Hepatocyte (in vitro differentiated cells): ENCODE data around the gene STXBP1. TPM values are rescaled to one million over a fixed set of nuclear protein-coding genes. Genes with fewer than 3 reads are reported as not detected.
A peak's percentile ranks its signal among the peaks of the same experiment; 100 is the strongest.

Experiments
- DNase-seq: peaks from one replicate; pipeline ENCODE4 v3.0.0-alpha.2; 2016; ENCODE audit warnings: low spot score
- H2AFZ ChIP-seq: fragments of 200-600 bp; sonication (generic); 2 replicates; pipeline ENCODE4 v1.6.0; 2016; ENCODE audit warnings: antibody characterized with exemption, mild to moderate bottlenecking
- H3K27ac ChIP-seq: fragments of 200-600 bp; sonication (generic); 2 replicates; pipeline ENCODE4 v1.5.1; 2016; ENCODE audit warnings: mild to moderate bottlenecking
- H3K27me3 ChIP-seq: fragments of 200-600 bp; sonication (generic); 2 replicates; pipeline ENCODE4 v1.6.1; 2016
- H3K36me3 ChIP-seq: fragments of 200-600 bp; sonication (generic); replicated peaks from 2 replicates; pipeline ENCODE4 v1.5.1; 2016; ENCODE audit warnings: low read depth; ENCODE audit not compliant: insufficient read depth
- H3K4me1 ChIP-seq: fragments of 200-600 bp; sonication (generic); 2 replicates; pipeline ENCODE4 v1.5.1; 2016; ENCODE audit warnings: mild to moderate bottlenecking, moderate library complexity; ENCODE audit not compliant: insufficient read depth
- H3K4me2 ChIP-seq: fragments of 200-600 bp; sonication (generic); 2 replicates; pipeline ENCODE4 v1.6.0; 2016
- H3K4me3 ChIP-seq: fragments of 200-600 bp; sonication (generic); 2 replicates; pipeline ENCODE4 v1.5.1; 2016; ENCODE audit warnings: mild to moderate bottlenecking
- H3K79me2 ChIP-seq: fragments of 200-600 bp; sonication (generic); 2 replicates; pipeline ENCODE4 v1.6.0; 2017; ENCODE audit warnings: mild to moderate bottlenecking
- H3K9me2 ChIP-seq: fragments of 200-600 bp; sonication (generic); replicated peaks from 2 replicates; pipeline ENCODE4 v1.6.0; 2017; ENCODE audit warnings: mild to moderate bottlenecking; ENCODE audit not compliant: insufficient read depth
- H3K9me3 ChIP-seq: fragments of 200-600 bp; sonication (generic); 2 replicates; pipeline ENCODE4 v1.5.1; 2016; ENCODE audit warnings: low read depth, mild to moderate bottlenecking
- H4K20me1 ChIP-seq: fragments of 200-600 bp; sonication (generic); 2 replicates; pipeline ENCODE4 v1.6.0; 2016; ENCODE audit warnings: mild to moderate bottlenecking; ENCODE audit not compliant: insufficient read depth, poor library complexity, severe bottlenecking
- CTCF ChIP-seq: fragments of 200-600 bp; sonication (generic); IDR thresholded peaks from 2 replicates; pipeline ENCODE4 v1.5.1; 2016; ENCODE audit warnings: antibody characterized with exemption, mild to moderate bottlenecking; ENCODE audit not compliant: poor library complexity
- EZH2 ChIP-seq: fragments of 200-600 bp; sonication (generic); IDR thresholded peaks from 2 replicates; pipeline ENCODE4 v1.6.1; 2016; ENCODE audit warnings: antibody characterized with exemption, mild to moderate bottlenecking, borderline replicate concordance
- EZH2phosphoT487 ChIP-seq: fragments of 200-600 bp; sonication (generic); IDR thresholded peaks from one replicate; pipeline ENCODE4 v1.6.1; 2018; ENCODE audit warnings: antibody characterized with exemption, mild to moderate bottlenecking, low read depth, moderate library complexity; ENCODE audit not compliant: unreplicated experiment, severe bottlenecking
- WGBS: methylation state at CpG from one replicate; pipeline ENCODE4 v1.1.6; 2016; ENCODE audit warnings: low lambda C conversion rate; ENCODE audit errors: missing lambda C conversion rate; 5-methylcytosine and 5-hydroxymethylcytosine counted together
- polyA plus RNA-seq: library from polyadenylated mRNA; unstranded; fragments of >200 nt; fragmentation: Nextera tagmentation; extraction: Ambion mirVana; gene quantifications from 2 replicates; pipeline ENCODE4 v1.2.1, GENCODE V29; 2016
- total RNA-seq: library from RNA; depleted of rRNA; stranded (reverse); fragments of >200 nt; gene quantifications from 2 replicates; pipeline ENCODE4 v1.2.3, GENCODE V29; 2014

STXBP1 gene
- total and polyA plus RNA-seq, 2 experiments from 2014 or later, result 22.6 to 27.6 TPM

GRCh38 chr9:127735530-127736185 lies 123.6 kb downstream of the STXBP1 start:
- Histone ChIP-seq H3K27ac (no peak overlapping the region), H3K4me2 (peak overlapping the region; percentile 58), H3K27me3 (no peaks in the 10 kb centered on the region), H3K36me3 (no peaks in the 10 kb centered on the region), H3K79me2 (peaks cover 5% of the 10 kb centered on the region), H3K9me3 (no peaks in the 10 kb centered on the region), H3K4me3 (no peak overlapping the region), H3K9me2 (no peaks in the 10 kb centered on the region), H4K20me1 (no peaks in the 10 kb centered on the region), H3K4me1 (peaks cover 8% of the 10 kb centered on the region), H2AFZ (no peak overlapping the region)
- TF ChIP-seq EZH2, result no peak
- TF ChIP-seq EZH2phosphoT487, result no peak
- TF ChIP-seq CTCF, result no peak
- no peak for DNase-seq
- WGBS, result 33% methylated on average over 15 of the region's 15 CpGs

GRCh38 chr9:127738666-127739065 lies 126.6 kb downstream of the STXBP1 start:
- Histone ChIP-seq H3K4me2 (no peak overlapping the region), H3K4me3 (no peak overlapping the region), H3K36me3 (no peaks in the 10 kb centered on the region), H3K27me3 (peaks cover 11% of the 10 kb centered on the region), H3K9me2 (no peaks in the 10 kb centered on the region), H4K20me1 (no peaks in the 10 kb centered on the region), H2AFZ (no peak overlapping the region), H3K79me2 (peaks cover 4% of the 10 kb centered on the region), H3K9me3 (no peaks in the 10 kb centered on the region), H3K27ac (no peak overlapping the region), H3K4me1 (peaks cover 23% of the 10 kb centered on the region)
- no peak for DNase-seq
- TF ChIP-seq EZH2 (no peak), EZH2phosphoT487 (no peak), CTCF (no peak)
- WGBS, result 91% methylated on average over 13 of the region's 13 CpGs

GRCh38 chr9:127739614-127740330 lies 127.7 kb downstream of the STXBP1 start:
- Histone ChIP-seq H3K9me3 (no peaks in the 10 kb centered on the region), H3K79me2 (no peaks in the 10 kb centered on the region), H3K36me3 (no peaks in the 10 kb centered on the region), H3K9me2 (no peaks in the 10 kb centered on the region), H3K27ac (no peak overlapping the region), H3K4me3 (no peak overlapping the region), H2AFZ (no peak overlapping the region), H4K20me1 (no peaks in the 10 kb centered on the region), H3K4me1 (peaks cover 19% of the 10 kb centered on the region), H3K27me3 (peaks cover 11% of the 10 kb centered on the region), H3K4me2 (no peak overlapping the region)
- DNase-seq, result no peak
- 86% methylated on average over 19 of the region's 19 CpGs for WGBS
- TF ChIP-seq EZH2phosphoT487 (no peak), CTCF (no peak), EZH2 (no peak)
